ENCODE measurements around the gene WDR35. TPM values are rescaled to one million over a fixed set of nuclear protein-coding genes. Genes with fewer than 3 reads are reported as not detected.

Gene WDR35
- total and polyA plus RNA-seq, 7 donors: 0.46 to 15.5 (median 7.2) TPM

- H3K27ac ChIP-seq: no peak overlapping the region
- H3K27me3 ChIP-seq: no peaks in the 10 kb centered on the region
- intact Hi-C loops (cut with DNase I): no loop called here
- no peak for DNase-seq
- H3K4me1 ChIP-seq: no peaks in the 10 kb centered on the region
- H3K36me3 ChIP-seq: peaks cover 0 to 21% (median 0%) of the 10 kb centered on the region in 4 donors
- 90 to 92% methylated on average over 1 of the region's 1 CpG for WGBS, 2 donors
- no peak for TF ChIP-seq POLR2A (IDR thresholded peaks at IDR 0.05)
- no peak for TF ChIP-seq EP300 (IDR thresholded peaks at IDR 0.05)
- no peak for TF ChIP-seq CTCF (IDR thresholded peaks at IDR 0.05)
- no peak for TF ChIP-seq POLR2AphosphoS5 (IDR thresholded peaks at IDR 0.05)
- no peaks in the 10 kb centered on the region for H3K9me3 ChIP-seq
- no peak overlapping the region for H3K4me3 ChIP-seq
Observed at GRCh38 chr2:19914266-19914975, 75.5 kb downstream of the WDR35 start.

GRCh38 chr2:19911808-19912509, 77.9 kb downstream of the WDR35 start:
- WGBS, 2 donors: 96 to 97% methylated on average over 9 of the region's 9 CpGs
- Histone ChIP-seq H3K9me3 (no peaks in the 10 kb centered on the region), H3K36me3 (peaks cover 0 to 21% (median 0%) of the 10 kb centered on the region in 4 donors), H3K4me3 (no peak overlapping the region), H3K4me1 (no peaks in the 10 kb centered on the region), H3K27me3 (no peaks in the 10 kb centered on the region), H3K27ac (no peak overlapping the region)
- no peak for DNase-seq
- intact Hi-C loops (cut with DNase I): no loop called here
- TF ChIP-seq CTCF (IDR thresholded peaks at IDR 0.05): no peak
- no peak for TF ChIP-seq POLR2AphosphoS5 (IDR thresholded peaks at IDR 0.05)
- no peak for TF ChIP-seq EP300 (IDR thresholded peaks at IDR 0.05)
- no peak for TF ChIP-seq POLR2A (IDR thresholded peaks at IDR 0.05)

- Histone ChIP-seq H3K4me3 (peak overlapping the region; percentile 70 to 98 (median 78)), H3K27me3 (no peaks in the 10 kb centered on the region), H3K9me3 (no peaks in the 10 kb centered on the region), H3K36me3 (no peaks in the 10 kb centered on the region), H3K4me1 (peaks cover 0 to 39% (median 37%) of the 10 kb centered on the region in 4 donors), H3K27ac (peak overlapping the region; percentile 88 to 95 (median 94))
- no peak for DNase-seq
- 1% methylated on average over 21 of the region's 21 CpGs for WGBS, 2 donors
- TF ChIP-seq CTCF (IDR thresholded peaks at IDR 0.05): no peak
- TF ChIP-seq EP300 (IDR thresholded peaks at IDR 0.05): no peak
- intact Hi-C loops (cut with DNase I): loop anchor here (5.0 to 10.0 kb wide), 3 partner anchors 150 to 1347 kb away; partner anchors contain the start of gene LAPTM4A
Observed at GRCh38 chr2:19902216-19902740, 87.6 kb downstream of the WDR35 start.

GRCh38 chr2:19901442-19902215, 88.3 kb downstream of the WDR35 start, which contains the start of gene TTC32:
Gene TTC32 (minus strand): TSS chr2:19901983. CDS start chr2:19901854, 129 bp downstream.
- Histone ChIP-seq H3K9me3 (no peaks in the 10 kb centered on the region), H3K4me3 (peak within 1 kb of the TSS; percentile 70 to 98 (median 78)), H3K36me3 (no peaks in the 10 kb centered on the region), H3K4me1 (peaks cover 0 to 45% (median 42%) of the 10 kb centered on the region in 4 donors), H3K27me3 (no peaks in the 10 kb centered on the region), H3K27ac (peak within 1 kb of the TSS; percentile 88 to 95 (median 94))
- intact Hi-C loops (cut with DNase I): loop anchor here (5.0 to 10.0 kb wide), 3 partner anchors 151 to 1347 kb away; partner anchors contain the start of gene LAPTM4A
- TF ChIP-seq CTCF (IDR thresholded peaks at IDR 0.05) (no peak), POLR2AphosphoS5 (IDR thresholded peaks at IDR 0.05) (peak; percentile 85 to 97 (median 94)), POLR2A (IDR thresholded peaks at IDR 0.05) (peak; percentile 77 to 82)
- peak; percentile 97 for DNase-seq
- 0% methylated on average over 65 of the region's 65 CpGs for WGBS, 2 donors

Measured in sigmoid colon (tissue), 7 donors.